Measurements from ENCODE around the gene SLC36A3. TPM values are rescaled to one million over a fixed set of nuclear protein-coding genes. Genes with fewer than 3 reads are reported as not detected.

SLC36A3 gene
- polyA plus RNA-seq, 1 donor, result not detected

- H3K4me3 ChIP-seq (ENCODE audit: low read length), result no peak overlapping the region
- no peak overlapping the region for H3K27ac ChIP-seq (ENCODE audit: low read length)
- H3K36me3 ChIP-seq (ENCODE audit: control insufficient read depth, insufficient read depth, low read length), result no peaks in the 10 kb centered on the region
- H3K9me3 ChIP-seq (ENCODE audit: control insufficient read depth, low read depth, low read length), result no peaks in the 10 kb centered on the region
- DNase-seq, result no peak
- H3K4me1 ChIP-seq (ENCODE audit: control insufficient read depth, insufficient read depth, low read length), result peaks cover 9% of the 10 kb centered on the region
- H3K27me3 ChIP-seq (ENCODE audit: control insufficient read depth, insufficient read depth, low read length), result no peaks in the 10 kb centered on the region
Observed at GRCh38 chr5:151231359-151231758, 72.2 kb downstream of the SLC36A3 start.

GRCh38 chr5:151230048-151230680 is 73.4 kb downstream of the SLC36A3 start:
- no CpG with 5 or more reads among the region's 6 CpGs for WGBS (ENCODE audit: insufficient coverage, low lambda C conversion rate)
- no peak overlapping the region for H3K27ac ChIP-seq (ENCODE audit: low read length)

GRCh38 chr5:151228986-151229385 is 74.6 kb downstream of the SLC36A3 start:
- DNase-seq, result no peak
- Histone ChIP-seq H3K27ac (ENCODE audit: low read length) (no peak overlapping the region), H3K9me3 (ENCODE audit: control insufficient read depth, low read depth, low read length) (no peaks in the 10 kb centered on the region), H3K27me3 (ENCODE audit: control insufficient read depth, insufficient read depth, low read length) (no peaks in the 10 kb centered on the region), H3K4me3 (ENCODE audit: low read length) (no peak overlapping the region), H3K4me1 (ENCODE audit: control insufficient read depth, insufficient read depth, low read length) (no peaks in the 10 kb centered on the region), H3K36me3 (ENCODE audit: control insufficient read depth, insufficient read depth, low read length) (no peaks in the 10 kb centered on the region)
- WGBS (ENCODE audit: insufficient coverage, low lambda C conversion rate), result 57% methylated on average over 1 of the region's 2 CpGs

More at GRCh38 chr5:151230048-151230680, 73.4 kb downstream of the SLC36A3 start:
- Histone ChIP-seq H3K9me3 (ENCODE audit: control insufficient read depth, low read depth, low read length) (no peaks in the 10 kb centered on the region), H3K36me3 (ENCODE audit: control insufficient read depth, insufficient read depth, low read length) (no peaks in the 10 kb centered on the region), H3K27me3 (ENCODE audit: control insufficient read depth, insufficient read depth, low read length) (no peaks in the 10 kb centered on the region), H3K4me3 (ENCODE audit: low read length) (no peak overlapping the region), H3K4me1 (ENCODE audit: control insufficient read depth, insufficient read depth, low read length) (peaks cover 8% of the 10 kb centered on the region)
- no peak for DNase-seq

- DNase-seq, result no peak
- Histone ChIP-seq H3K4me1 (ENCODE audit: control insufficient read depth, insufficient read depth, low read length) (peaks cover 5% of the 10 kb centered on the region), H3K9me3 (ENCODE audit: control insufficient read depth, low read depth, low read length) (no peaks in the 10 kb centered on the region), H3K4me3 (ENCODE audit: low read length) (no peak overlapping the region), H3K27ac (ENCODE audit: low read length) (no peak overlapping the region), H3K27me3 (ENCODE audit: control insufficient read depth, insufficient read depth, low read length) (no peaks in the 10 kb centered on the region), H3K36me3 (ENCODE audit: control insufficient read depth, insufficient read depth, low read length) (no peaks in the 10 kb centered on the region)
- WGBS (ENCODE audit: insufficient coverage, low lambda C conversion rate), result no CpG with 5 or more reads among the region's 6 CpGs
Observed at GRCh38 chr5:151227918-151228447, 75.6 kb downstream of the SLC36A3 start.

Other genes with a start within 250 kb of the SLC36A3 start
- gene TNIP1, start 222.7 kb downstream of the SLC36A3 start, polyA plus RNA-seq, result 69.0 TPM
- 112 TPM for gene ANXA6, start 146.0 kb downstream of the SLC36A3 start, polyA plus RNA-seq
- gene CCDC69, start 79.7 kb downstream of the SLC36A3 start, polyA plus RNA-seq, result 45.3 TPM
- 18.7 TPM for gene GM2A, start 50.6 kb downstream of the SLC36A3 start, polyA plus RNA-seq
- not detected for gene SLC36A2, start 43.8 kb upstream of the SLC36A3 start, polyA plus RNA-seq
- gene SLC36A1, start 143.8 kb upstream of the SLC36A3 start, polyA plus RNA-seq, result 41.1 TPM